HG02970 (cell line): Measurements from ENCODE around the gene FRYL.
"Not testable (repeated sequence)": the region's sequence is repeated elsewhere in the genome, so short reads cannot be mapped to it uniquely, and the experiment has no call there.

Experiments used
- ATAC-seq: cut with Tn5 transposase; IDR thresholded peaks from one replicate; pipeline ENCODE4 v1.9.1; 2021; ENCODE audit warnings: mild to moderate bottlenecking, moderate library complexity, moderate number of reproducible peaks; ENCODE audit not compliant: unreplicated experiment, low FRiP score

The FRYL gene

DNA sequence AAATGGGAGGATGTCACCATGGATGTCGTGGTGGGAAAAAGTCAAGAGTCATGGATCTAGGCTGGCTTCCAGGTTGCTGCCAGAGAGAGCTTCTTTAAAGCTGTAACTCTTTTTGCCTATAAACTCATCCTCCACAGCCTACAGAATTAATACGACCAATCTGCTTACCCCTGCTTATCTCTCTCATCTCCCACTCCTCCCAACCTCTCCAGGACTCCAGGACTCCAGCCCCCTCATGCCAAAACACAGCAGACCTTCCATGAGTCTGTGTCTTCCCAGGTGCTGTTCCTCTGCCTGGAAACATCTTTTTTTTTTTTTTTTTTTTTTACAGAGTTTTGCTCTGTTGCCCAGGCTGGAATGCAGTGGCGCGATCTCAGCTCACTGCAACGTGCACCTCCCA is 312.2 kb downstream of the FRYL start:
- no peak for ATAC-seq

DNA sequence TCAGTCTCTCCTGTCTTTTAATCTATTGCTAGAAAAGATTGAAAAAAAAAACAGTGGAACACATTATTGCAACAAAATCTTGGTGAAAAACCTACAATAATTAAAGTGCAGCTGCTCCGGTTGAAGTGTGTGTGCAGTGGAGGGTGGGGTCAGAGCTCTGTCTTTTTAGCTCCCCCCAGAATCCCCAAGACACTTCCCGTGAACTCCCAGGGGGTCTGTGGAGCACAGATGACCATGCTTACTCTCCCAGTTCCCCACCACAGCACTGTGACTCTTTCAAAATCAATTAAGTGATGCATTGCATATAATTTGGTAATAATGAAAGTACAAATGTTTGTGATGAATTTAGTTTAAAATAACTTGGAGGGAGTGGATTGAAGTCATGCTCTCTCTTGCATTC is 312.6 kb downstream of the FRYL start:
- ATAC-seq = no peak

DNA sequence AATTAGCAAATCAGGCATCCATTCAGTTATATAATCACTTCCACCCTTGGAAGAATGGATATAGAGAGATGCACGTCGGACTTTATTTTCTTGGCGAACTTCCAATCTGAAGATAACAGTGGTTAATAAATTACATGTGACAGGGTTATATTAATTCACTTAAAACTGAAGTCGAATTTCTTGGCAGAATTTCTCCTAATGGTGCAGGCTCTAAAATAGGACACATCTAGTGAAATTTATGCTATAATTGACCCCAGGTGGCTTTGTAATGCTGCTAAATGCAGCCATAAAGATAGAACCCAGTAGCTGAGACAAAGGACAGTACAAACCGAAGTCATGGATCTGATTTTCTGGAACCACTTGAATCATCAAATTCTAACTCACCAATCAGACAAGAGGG is 317.7 kb downstream of the FRYL start:
- no peak for ATAC-seq

DNA sequence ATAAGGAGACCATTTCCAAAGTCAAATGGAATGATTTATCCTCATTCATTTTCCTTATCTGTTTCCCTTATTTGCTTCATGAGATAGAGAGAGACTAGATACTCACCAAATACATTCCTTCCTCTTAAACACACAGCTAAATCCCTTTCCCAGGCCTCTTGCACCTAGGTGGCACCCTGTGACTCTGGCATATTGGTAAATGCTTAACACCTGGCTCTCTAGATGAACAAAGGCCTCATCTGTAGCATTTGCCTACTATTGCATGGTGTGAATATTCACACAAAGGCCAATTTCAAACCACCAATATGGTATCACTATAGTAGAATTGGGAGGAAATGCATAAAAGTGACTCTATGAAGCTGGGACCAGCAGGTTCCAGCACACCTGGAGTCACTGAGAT is 319.1 kb downstream of the FRYL start:
- no peak for ATAC-seq

DNA sequence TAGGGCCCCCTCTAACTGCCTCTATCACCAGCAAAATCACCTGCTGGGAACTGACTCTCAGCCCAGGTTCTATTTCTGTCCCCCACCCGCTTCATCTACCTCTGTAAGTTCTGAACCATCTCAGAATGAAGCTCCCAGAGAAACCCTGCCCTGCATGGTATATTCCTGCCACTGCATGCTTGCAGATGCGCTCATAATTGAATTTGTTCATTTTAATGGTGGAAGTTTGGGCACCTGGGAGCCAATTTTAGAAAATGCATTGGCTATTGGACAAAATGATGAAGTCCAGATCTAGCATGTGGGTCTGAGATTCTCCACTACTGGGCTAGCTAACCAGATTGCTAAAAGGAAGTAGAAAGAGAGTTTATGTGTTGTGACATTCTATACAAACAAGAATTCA is 325.5 kb downstream of the FRYL start:
- ATAC-seq = no peak

DNA sequence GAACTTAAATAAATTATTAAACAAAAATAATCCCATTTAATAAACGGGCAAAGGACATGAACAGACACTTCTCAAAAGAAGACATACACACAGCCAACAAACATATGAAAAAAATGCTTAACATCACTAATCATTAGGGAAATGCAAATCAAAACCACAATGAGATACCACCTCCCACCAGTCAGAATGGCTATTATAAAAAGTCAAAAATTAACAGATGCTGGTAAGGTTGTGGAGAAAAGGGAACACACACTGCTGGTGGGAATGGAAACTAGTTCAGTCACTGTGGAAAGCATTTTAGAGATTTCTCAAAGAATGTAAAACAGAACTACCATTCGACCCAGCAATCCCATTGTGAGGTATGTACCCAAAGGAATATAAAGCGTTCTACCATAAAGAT is 328.4 kb downstream of the FRYL start:
- not testable (repeated sequence) for ATAC-seq

DNA sequence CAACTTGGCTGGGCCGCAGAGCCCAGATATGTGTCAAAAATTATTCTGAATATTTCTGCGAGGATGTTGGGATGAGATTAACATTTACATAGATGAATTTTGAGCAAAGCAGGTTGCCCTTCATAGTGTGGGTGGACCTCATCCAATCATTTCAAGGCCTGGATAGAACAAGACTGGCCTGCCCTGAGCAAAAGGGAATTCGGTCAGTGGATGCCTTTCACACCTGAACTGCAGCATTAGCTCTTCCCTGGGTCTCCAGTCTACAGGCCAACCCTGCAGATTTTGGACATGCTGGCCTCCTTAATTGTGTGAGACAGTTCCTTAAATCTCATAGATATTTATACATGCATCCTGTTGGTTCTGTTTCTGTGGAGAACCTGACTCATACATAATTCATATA is 329.3 kb downstream of the FRYL start:
- no peak for ATAC-seq

DNA sequence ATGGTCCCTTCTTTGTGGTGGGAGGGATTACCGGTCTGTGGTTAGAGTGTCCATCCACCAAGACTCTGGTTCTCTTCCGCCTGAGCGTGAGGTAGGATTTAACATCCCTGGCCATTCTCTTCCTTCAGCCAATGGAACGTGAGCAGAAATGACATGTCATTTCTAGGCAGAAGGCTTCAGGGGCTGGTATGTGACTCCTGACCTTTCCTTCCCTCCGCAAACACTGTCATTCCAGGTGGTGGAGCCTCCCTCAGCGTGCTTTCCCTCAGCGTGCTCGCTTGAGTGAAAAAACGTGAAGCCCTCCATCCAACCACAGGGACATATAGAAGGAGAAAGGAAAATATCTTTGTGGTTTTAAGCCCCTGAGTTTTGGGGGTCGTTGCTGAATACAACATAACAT is 330.9 kb downstream of the FRYL start:
- no peak for ATAC-seq
